Measurements from ENCODE around the gene MAL.

MAL gene

GRCh38 chr2:95017071-95017501 lies 8.4 kb upstream of the MAL start:
- H3K9me3 ChIP-seq (ENCODE audit: control insufficient read depth, insufficient read depth, low read length), result no peaks in the 10 kb centered on the region
- H3K9ac ChIP-seq (ENCODE audit: low read depth, low read length), result no peak overlapping the region
- no peaks in the 10 kb centered on the region for H3K36me3 ChIP-seq (ENCODE audit: insufficient read depth, low read length)
- peaks cover 12% of the 10 kb centered on the region; the same call in 1 of the 2 replicates for H3K4me1 ChIP-seq (ENCODE audit: insufficient read depth, low read length)

GRCh38 chr2:95017836-95018235 lies 7.7 kb upstream of the MAL start:
- H3K36me3 ChIP-seq (ENCODE audit: insufficient read depth, low read length), result no peaks in the 10 kb centered on the region
- H3K9me3 ChIP-seq (ENCODE audit: control insufficient read depth, insufficient read depth, low read length), result no peaks in the 10 kb centered on the region
- H3K9ac ChIP-seq (ENCODE audit: low read depth, low read length), result no peak overlapping the region
- peaks cover 12% of the 10 kb centered on the region; the same call in 1 of the 2 replicates for H3K4me1 ChIP-seq (ENCODE audit: insufficient read depth, low read length)

DNA sequence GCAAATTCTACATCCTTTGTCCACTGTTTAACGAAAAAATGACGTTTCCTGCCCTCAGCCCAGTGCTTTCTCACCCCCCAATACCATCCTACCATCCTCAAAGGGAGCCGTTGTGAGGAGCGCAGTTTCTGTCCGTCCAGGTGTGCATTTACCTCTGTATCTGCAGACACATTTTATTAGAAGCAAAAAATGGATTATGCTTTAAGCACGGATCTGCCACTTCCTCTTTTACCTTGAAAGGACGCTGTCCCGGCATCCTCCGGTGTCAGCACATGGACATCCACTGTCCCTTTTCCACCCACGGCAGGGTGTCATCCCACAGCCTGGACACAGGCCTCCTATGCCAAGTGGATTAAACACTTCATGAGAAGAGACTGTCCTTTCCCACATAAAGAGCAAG lies 7.2 kb upstream of the MAL start:
- Histone ChIP-seq H3K4me1 (ENCODE audit: insufficient read depth, low read length) (peaks cover 12% of the 10 kb centered on the region; the same call in 1 of the 2 replicates), H3K36me3 (ENCODE audit: insufficient read depth, low read length) (no peaks in the 10 kb centered on the region), H3K9me3 (ENCODE audit: control insufficient read depth, insufficient read depth, low read length) (no peaks in the 10 kb centered on the region), H3K9ac (ENCODE audit: low read depth, low read length) (no peak overlapping the region)

DNA sequence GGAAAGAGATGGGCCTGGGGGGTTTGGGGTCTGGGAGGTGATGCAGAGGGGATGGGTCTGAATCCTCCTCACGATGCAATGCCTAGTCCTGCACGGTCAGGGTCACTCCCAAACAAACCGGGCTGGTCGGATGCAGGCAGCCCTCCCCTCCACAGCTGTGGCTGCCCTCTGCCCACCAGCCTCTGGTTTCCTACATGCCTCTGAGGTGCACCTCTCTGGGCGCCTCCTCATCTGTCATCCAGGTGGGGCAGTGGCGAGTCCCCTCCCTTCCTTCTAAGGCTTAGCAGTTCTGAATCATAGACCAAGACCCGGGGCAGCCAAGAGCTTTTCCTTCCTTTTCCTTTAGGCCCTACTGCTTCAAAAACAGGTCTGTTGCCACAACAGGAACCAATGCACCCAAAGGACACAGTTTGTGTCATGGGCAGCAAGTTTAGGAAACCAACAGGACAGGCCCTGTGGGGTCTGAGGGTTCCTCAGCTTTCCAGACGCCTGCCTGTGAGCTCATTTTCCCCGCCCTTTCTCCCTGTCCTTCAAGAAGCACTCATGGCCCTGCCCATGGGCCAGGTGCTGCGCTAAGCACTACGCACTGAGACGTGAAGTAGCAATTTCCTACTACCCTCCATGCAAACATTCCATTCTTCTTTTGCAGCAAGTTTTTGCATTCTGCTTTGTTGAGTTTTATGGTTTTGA lies 6.5 kb upstream of the MAL start:
- Histone ChIP-seq H3K4me1 (ENCODE audit: insufficient read depth, low read length) (peaks cover 12% of the 10 kb centered on the region; the same call in 1 of the 2 replicates), H3K9me3 (ENCODE audit: control insufficient read depth, insufficient read depth, low read length) (no peaks in the 10 kb centered on the region), H3K36me3 (ENCODE audit: insufficient read depth, low read length) (no peaks in the 10 kb centered on the region), H3K9ac (ENCODE audit: low read depth, low read length) (no peak overlapping the region)

- Histone ChIP-seq H3K9ac (ENCODE audit: low read depth, low read length) (no peak overlapping the region), H3K36me3 (ENCODE audit: insufficient read depth, low read length) (no peaks in the 10 kb centered on the region), H3K9me3 (ENCODE audit: control insufficient read depth, insufficient read depth, low read length) (no peaks in the 10 kb centered on the region), H3K4me1 (ENCODE audit: insufficient read depth, low read length) (peaks cover 12% of the 10 kb centered on the region; the same call in 1 of the 2 replicates)
Measured at GRCh38 chr2:95019572-95019971, 5.9 kb upstream of the MAL start.

DNA sequence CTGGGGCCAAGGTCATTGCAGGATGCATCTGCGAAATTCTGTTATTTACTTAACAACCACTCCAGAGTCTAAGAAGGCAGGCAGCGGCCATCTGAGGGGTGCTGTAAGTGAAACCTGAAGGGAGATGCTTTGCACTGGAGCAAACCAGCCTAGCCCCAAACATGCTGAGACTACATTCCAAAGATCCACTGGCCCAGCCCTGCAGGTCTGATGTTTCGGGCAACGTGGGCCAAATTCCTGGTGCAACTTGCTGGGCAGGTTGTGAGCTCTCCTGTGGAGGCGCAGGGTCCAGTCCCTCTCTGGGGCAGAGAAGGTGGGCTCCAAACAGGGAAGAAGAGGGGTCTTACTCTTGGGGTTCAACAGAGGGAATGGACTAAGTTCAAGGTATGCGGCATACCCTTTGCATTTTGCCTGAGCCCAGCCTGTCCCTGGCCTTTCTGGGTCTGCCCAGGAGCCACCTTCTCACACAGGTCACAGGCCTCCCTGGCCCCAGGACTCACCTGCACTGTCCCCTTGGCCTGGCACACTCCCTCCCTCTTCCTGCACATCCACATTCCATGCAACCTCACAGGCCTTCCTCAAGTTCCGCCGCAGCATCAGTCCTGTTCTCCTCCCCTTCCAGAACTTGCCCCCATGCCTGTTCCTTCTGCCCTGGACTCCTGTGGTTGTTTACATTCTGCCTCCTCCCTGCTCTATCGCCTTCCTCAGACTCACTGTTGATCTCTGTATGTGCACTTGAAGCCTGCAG lies 5.1 kb upstream of the MAL start:
- H3K9me3 ChIP-seq (ENCODE audit: control insufficient read depth, insufficient read depth, low read length), result no peaks in the 10 kb centered on the region
- H3K9ac ChIP-seq (ENCODE audit: low read depth, low read length), result no peak overlapping the region
- peaks cover 12% of the 10 kb centered on the region; the same call in 1 of the 2 replicates for H3K4me1 ChIP-seq (ENCODE audit: insufficient read depth, low read length)
- no peaks in the 10 kb centered on the region for H3K36me3 ChIP-seq (ENCODE audit: insufficient read depth, low read length)

- Histone ChIP-seq H3K4me1 (ENCODE audit: insufficient read depth, low read length) (peaks cover 12% of the 10 kb centered on the region; the same call in 1 of the 2 replicates), H3K9me3 (ENCODE audit: control insufficient read depth, insufficient read depth, low read length) (no peaks in the 10 kb centered on the region), H3K9ac (ENCODE audit: low read depth, low read length) (no peak overlapping the region), H3K36me3 (ENCODE audit: insufficient read depth, low read length) (no peaks in the 10 kb centered on the region)
Measured at GRCh38 chr2:95021023-95021416, 4.5 kb upstream of the MAL start.

GRCh38 chr2:95021847-95022246 lies 3.7 kb upstream of the MAL start:
- Histone ChIP-seq H3K4me1 (ENCODE audit: insufficient read depth, low read length) (peaks cover 12% of the 10 kb centered on the region; the same call in 1 of the 2 replicates), H3K9ac (ENCODE audit: low read depth, low read length) (no peak overlapping the region), H3K36me3 (ENCODE audit: insufficient read depth, low read length) (no peaks in the 10 kb centered on the region), H3K9me3 (ENCODE audit: control insufficient read depth, insufficient read depth, low read length) (no peaks in the 10 kb centered on the region)

DNA sequence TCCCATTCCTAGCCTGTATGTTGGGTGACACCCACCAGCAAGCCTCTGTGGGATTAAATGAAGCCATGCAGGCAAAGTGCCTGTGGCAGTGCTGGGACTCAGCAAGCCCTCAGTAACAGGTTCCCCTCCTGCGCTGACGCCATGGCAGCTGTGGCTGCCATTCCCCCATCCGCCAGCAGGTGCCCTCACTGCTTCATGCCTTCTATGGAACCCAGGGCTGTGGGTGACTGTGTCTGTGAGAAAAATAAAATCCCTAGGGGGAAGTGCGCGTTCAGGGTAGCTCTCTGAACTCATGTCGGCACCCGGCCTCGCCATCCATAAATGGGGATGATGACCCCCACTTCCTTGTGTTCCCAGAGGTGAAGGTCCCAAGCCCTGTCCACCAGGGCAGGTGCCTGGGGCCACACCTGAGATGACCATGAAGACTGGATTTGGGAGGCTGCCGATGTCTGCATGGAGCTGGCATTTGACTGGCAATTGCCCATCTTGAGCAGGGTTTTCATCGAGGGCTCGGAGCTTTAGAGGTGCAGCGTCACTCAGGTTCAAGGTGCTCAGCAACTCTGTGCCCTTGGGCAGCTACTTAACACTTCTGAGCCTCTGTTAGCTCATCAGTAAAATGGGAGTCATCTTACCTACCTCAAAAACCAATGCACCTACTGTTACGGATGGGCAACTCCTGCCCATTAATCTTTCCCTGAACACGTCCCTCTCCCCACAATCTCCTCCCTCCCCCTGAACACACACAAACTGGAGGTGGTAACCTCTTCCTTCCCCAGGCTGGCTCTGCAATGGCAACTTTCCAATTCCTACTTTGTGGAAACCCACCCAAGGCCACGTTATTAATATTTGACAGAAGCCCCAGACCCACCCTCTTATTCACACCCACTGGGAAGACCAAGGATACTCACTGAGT lies 2.9 kb upstream of the MAL start:
- peaks cover 11% of the 10 kb centered on the region; the same call in 1 of the 2 replicates for H3K4me1 ChIP-seq (ENCODE audit: insufficient read depth, low read length)

GRCh38 chr2:95023222-95023597 lies 2.3 kb upstream of the MAL start:
- Histone ChIP-seq H3K9me3 (ENCODE audit: control insufficient read depth, insufficient read depth, low read length) (no peaks in the 10 kb centered on the region), H3K36me3 (ENCODE audit: insufficient read depth, low read length) (no peaks in the 10 kb centered on the region), H3K9ac (ENCODE audit: low read depth, low read length) (no peak overlapping the region), H3K4me1 (ENCODE audit: insufficient read depth, low read length) (peaks cover 6% of the 10 kb centered on the region; the same call in 1 of the 2 replicates)

More for the DNA sequence above, 2.9 kb upstream of the MAL start:
- Histone ChIP-seq H3K36me3 (ENCODE audit: insufficient read depth, low read length) (no peaks in the 10 kb centered on the region), H3K9ac (ENCODE audit: low read depth, low read length) (no peak overlapping the region), H3K9me3 (ENCODE audit: control insufficient read depth, insufficient read depth, low read length) (no peaks in the 10 kb centered on the region)

GRCh38 chr2:95024371-95024770 lies 1.1 kb upstream of the MAL start:
- H3K9ac ChIP-seq (ENCODE audit: low read depth, low read length), result no peak overlapping the region
- H3K36me3 ChIP-seq (ENCODE audit: insufficient read depth, low read length), result no peaks in the 10 kb centered on the region
- no peaks in the 10 kb centered on the region for H3K9me3 ChIP-seq (ENCODE audit: control insufficient read depth, insufficient read depth, low read length)
- H3K4me1 ChIP-seq (ENCODE audit: insufficient read depth, low read length), result no peaks in the 10 kb centered on the region

DNA sequence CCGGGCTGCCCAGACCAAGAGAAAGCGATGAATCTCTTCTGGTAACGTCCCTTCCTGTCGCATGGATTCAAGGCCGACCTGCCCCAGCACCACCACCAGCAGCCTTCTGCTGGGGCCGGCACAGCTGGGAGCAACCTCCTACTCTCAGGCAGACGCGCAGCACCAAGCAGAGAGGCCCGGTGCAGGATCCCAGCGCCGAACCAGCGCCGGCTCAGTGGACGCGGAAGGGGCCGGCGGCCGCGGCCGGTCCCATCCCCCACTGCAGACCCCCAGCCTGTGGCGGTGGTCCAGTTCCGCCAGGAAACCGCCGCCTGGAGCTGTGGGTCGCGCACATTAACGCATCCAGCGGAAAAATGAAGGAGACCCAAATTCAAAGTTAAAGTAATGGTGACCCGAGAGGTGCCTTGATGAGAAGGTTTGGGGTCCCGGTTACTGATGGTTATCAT lies 525 bp upstream of the MAL start:
- Histone ChIP-seq H3K36me3 (ENCODE audit: insufficient read depth, low read length) (no peaks in the 10 kb centered on the region), H3K9me3 (ENCODE audit: control insufficient read depth, insufficient read depth, low read length) (no peaks in the 10 kb centered on the region), H3K9ac (ENCODE audit: low read depth, low read length) (peak overlapping the region; percentile 58; the same call in 1 of the 2 replicates), H3K4me1 (ENCODE audit: insufficient read depth, low read length) (peaks cover 2% of the 10 kb centered on the region; the same call in 1 of the 2 replicates)

DNA sequence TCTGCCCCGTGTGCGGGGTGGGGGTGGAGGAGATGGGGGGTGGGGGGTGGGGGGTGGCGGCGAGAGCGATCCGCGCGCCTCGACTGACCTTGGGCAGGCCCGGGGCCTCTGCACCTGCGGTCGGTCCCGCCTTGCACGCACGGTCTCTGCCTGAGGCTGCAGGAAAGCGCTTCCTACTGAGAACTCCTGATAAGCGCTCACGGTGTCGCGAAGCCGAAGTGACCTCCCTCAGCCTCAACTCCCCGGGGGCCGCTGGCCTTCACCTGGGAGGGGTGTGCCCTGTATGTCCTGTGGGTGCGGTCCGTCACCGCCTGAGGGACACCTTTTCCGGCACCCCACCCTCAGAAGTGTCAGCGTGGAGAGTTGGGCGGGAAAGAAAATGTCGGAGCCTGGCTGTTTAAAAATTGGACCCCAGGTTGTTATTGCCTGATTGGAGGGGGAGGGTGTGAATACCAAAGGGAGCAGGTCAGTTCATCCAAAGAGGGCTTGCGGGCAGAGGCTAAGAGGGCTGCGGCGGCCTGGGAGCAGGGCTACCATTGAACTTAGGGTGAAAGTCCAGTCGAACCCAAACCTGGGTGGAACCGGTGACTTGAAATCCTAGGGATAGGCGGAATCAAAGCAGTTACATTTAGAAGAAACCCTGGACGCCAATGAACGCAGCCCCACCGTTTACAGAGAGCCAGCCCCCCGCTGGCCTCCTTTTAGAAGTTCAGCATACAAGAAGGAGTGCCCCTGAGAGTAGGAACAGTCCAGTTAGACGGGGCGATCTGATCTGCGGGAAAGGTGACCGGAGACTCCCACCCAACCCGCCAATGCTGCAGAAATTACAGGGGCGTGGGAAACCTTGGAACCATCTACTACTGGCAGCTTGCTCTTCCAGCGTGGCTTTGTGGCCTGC lies 1.2 kb downstream of the MAL start:
- Histone ChIP-seq H3K36me3 (ENCODE audit: insufficient read depth, low read length) (no peaks in the 10 kb centered on the region), H3K9me3 (ENCODE audit: control insufficient read depth, insufficient read depth, low read length) (no peaks in the 10 kb centered on the region), H3K4me1 (ENCODE audit: insufficient read depth, low read length) (peaks cover 12% of the 10 kb centered on the region; the same call in 1 of the 2 replicates), H3K9ac (ENCODE audit: low read depth, low read length) (peak overlapping the region; percentile 49; the same call in 1 of the 2 replicates)
